Activated CD4-positive, alpha-beta T cell treated with anti-CD3 and anti-CD28 coated beads for 36 hours (primary cell): ENCODE results near the gene SSBP2. TPM values are rescaled to one million over a fixed set of nuclear protein-coding genes. Genes with fewer than 3 reads are reported as not detected.
"Not testable (repeated sequence)": the region's sequence is repeated elsewhere in the genome, so short reads cannot be mapped to it uniquely, and the experiment has no call there.

Experiments
- ATAC-seq: fragments of 200-7000 bp; cut with Tn5 transposase; one replicate; pipeline ENCODE4 v1.10.0; 2021; ENCODE audit warnings: mild to moderate bottlenecking, moderate library complexity
- CTCF ChIA-PET: fragments of 350-600 bp; sonication (Branson Sonifier 250); formaldehyde crosslinking; loops from one replicate; lab custom pipeline; 2021; ENCODE audit warnings: antibody characterized with exemption; lab: Charles Lee
- POLR2A ChIA-PET: fragments of 350-600 bp; sonication (Branson Sonifier 250); formaldehyde crosslinking; loops from one replicate; lab custom pipeline; 2021; ENCODE audit warnings: antibody characterized with exemption, inconsistent platforms; lab: Charles Lee
- DNase-seq: peaks from one replicate; pipeline ENCODE4 v3.0.0-alpha.2; 2020
- H3K27ac Mint-ChIP-seq: one replicate; pipeline ENCODE4 v1.8.0; 2021; ENCODE audit warnings: mixed read lengths
- H3K27me3 Mint-ChIP-seq: one replicate; pipeline ENCODE4 v1.8.0; 2021; ENCODE audit warnings: mixed read lengths
- H3K36me3 Mint-ChIP-seq: one replicate; pipeline ENCODE4 v1.8.0; 2021; ENCODE audit warnings: low read depth, mixed read lengths
- H3K4me1 Mint-ChIP-seq: one replicate; pipeline ENCODE4 v1.8.0; 2021; ENCODE audit warnings: mixed read lengths
- H3K4me3 Mint-ChIP-seq: one replicate; pipeline ENCODE4 v1.8.0; 2021; ENCODE audit warnings: mild to moderate bottlenecking, moderate library complexity, mixed read lengths
- H3K9me3 Mint-ChIP-seq: one replicate; pipeline ENCODE4 v1.8.0; 2021; ENCODE audit warnings: low read depth, mixed read lengths
- intact Hi-C, 2 experiments: fragments of 100-400 bp; cut with DNase I in 1 of 2; cut with micrococcal nuclease in 1 of 2; formaldehyde crosslinking; loops; one replicate each; pipeline versions ENCODE4 v1.14.2 to v1.15.1; 2022 to 2024; cut with DNase I, micrococcal nuclease
- total RNA-seq, 2 experiments: library from RNA; stranded (reverse); gene quantifications; one replicate each; pipeline ENCODE4 v1.2.3, GENCODE V29; 2021

The SSBP2 gene
- total RNA-seq, 2 experiments from 2014 or later: 16.9 to 21.4 TPM

GRCh38 chr5:81632679-81633078 is 118.2 kb downstream of the SSBP2 start:
- CTCF ChIA-PET: no interaction called here
- Mint-ChIP-seq H3K36me3 (peaks cover 20% of the 10 kb centered on the region), H3K9me3 (no peaks in the 10 kb centered on the region), H3K27me3 (no peaks in the 10 kb centered on the region), H3K27ac (no peak overlapping the region), H3K4me3 (no peak overlapping the region), H3K4me1 (peaks cover 16% of the 10 kb centered on the region)
- peak; percentile 54 for ATAC-seq
- POLR2A ChIA-PET: interaction anchor here (0.5 kb wide), 1 partner anchor 72 kb away, joined by 4 read pairs; no protein-coding TSS in a partner anchor
- DNase-seq: no peak
- intact Hi-C loops: no loop called here

DNA sequence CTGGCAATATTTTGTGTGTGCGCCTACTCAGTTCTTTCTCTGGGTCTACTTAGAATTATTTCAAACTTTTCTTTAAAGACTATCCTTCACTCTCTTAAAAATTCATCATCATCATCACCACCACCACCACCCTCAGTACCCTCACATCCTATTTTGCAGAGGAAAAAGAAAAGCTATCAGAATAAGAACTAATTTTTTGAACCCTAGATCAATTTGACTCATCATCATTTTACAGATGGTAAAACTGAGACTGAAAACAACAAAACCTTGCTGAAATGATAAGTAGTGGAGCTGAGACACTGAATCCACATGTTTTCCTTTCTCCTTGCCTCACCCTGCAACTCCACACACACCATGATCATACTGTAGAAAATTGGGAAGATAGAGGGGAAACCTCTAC is 119.3 kb downstream of the SSBP2 start:
- no peak overlapping the region for H3K27ac Mint-ChIP-seq
- ChIA-PET POLR2A (no interaction called here), CTCF (no interaction called here)
- peaks cover 18% of the 10 kb centered on the region for H3K36me3 Mint-ChIP-seq
- DNase-seq: no peak
- H3K9me3 Mint-ChIP-seq: no peaks in the 10 kb centered on the region
- H3K4me1 Mint-ChIP-seq: peaks cover 16% of the 10 kb centered on the region
- no peak overlapping the region for H3K4me3 Mint-ChIP-seq
- peak; percentile 27 for ATAC-seq
- H3K27me3 Mint-ChIP-seq: no peaks in the 10 kb centered on the region
- intact Hi-C loops: no loop called here

- POLR2A ChIA-PET: interaction anchor here (0.7 kb wide), 1 partner anchor 647 kb away, joined by 3 read pairs; no protein-coding TSS in a partner anchor
- Mint-ChIP-seq H3K4me3 (no peak overlapping the region), H3K36me3 (peaks cover 18% of the 10 kb centered on the region), H3K9me3 (no peaks in the 10 kb centered on the region), H3K27ac (no peak overlapping the region), H3K27me3 (no peaks in the 10 kb centered on the region), H3K4me1 (peaks cover 16% of the 10 kb centered on the region)
- intact Hi-C loops: no loop called here
- ATAC-seq: peak; percentile 34
- DNase-seq: peak; percentile 52
- CTCF ChIA-PET: no interaction called here
Measured at GRCh38 chr5:81631124-81631523, 119.8 kb downstream of the SSBP2 start.

GRCh38 chr5:81630684-81631083 is 120.2 kb downstream of the SSBP2 start:
- peaks cover 15% of the 10 kb centered on the region for H3K36me3 Mint-ChIP-seq
- intact Hi-C loops: no loop called here
- H3K27ac Mint-ChIP-seq: no peak overlapping the region
- no peak overlapping the region for H3K4me3 Mint-ChIP-seq
- H3K27me3 Mint-ChIP-seq: no peaks in the 10 kb centered on the region
- no peaks in the 10 kb centered on the region for H3K9me3 Mint-ChIP-seq
- peaks cover 16% of the 10 kb centered on the region for H3K4me1 Mint-ChIP-seq
- ATAC-seq: no peak
- ChIA-PET CTCF (interaction anchor here (0.7 kb wide), 1 partner anchor 9 kb away, joined by 5 read pairs; no protein-coding TSS in a partner anchor), POLR2A (interaction anchor here (0.7 kb wide), 1 partner anchor 647 kb away, joined by 3 read pairs; no protein-coding TSS in a partner anchor)
- no peak for DNase-seq

DNA sequence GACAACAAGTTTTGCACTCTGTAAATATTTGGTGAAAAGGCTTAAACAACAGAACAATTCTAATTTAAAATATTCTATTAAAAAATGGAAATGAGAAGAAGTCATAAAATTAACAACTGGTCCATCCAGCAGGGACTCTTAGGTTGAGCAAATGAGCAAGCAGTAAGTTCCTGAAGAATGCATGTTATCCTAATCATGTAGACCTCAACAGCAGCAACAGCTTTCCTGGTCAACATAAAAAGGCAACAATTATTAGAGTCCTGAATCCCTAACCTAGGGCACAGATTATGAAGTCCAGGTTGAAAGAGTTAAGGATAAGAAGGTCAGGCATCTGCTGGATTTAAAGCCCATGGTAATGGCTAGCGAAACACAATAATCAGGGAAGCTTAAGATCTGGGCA is 120.9 kb downstream of the SSBP2 start:
- peaks cover 16% of the 10 kb centered on the region for H3K4me1 Mint-ChIP-seq
- no peaks in the 10 kb centered on the region for H3K9me3 Mint-ChIP-seq
- intact Hi-C loops: no loop called here
- ATAC-seq (no peak), DNase-seq (no peak)
- no peaks in the 10 kb centered on the region for H3K27me3 Mint-ChIP-seq
- ChIA-PET POLR2A (no interaction called here), CTCF (interaction anchor here (0.7 kb wide), 1 partner anchor 8 kb away, joined by 5 read pairs; no protein-coding TSS in a partner anchor)
- no peak overlapping the region for H3K27ac Mint-ChIP-seq
- no peak overlapping the region for H3K4me3 Mint-ChIP-seq
- peaks cover 16% of the 10 kb centered on the region for H3K36me3 Mint-ChIP-seq

GRCh38 chr5:81628061-81628460 is 122.8 kb downstream of the SSBP2 start:
- peak; percentile 35 for DNase-seq
- Mint-ChIP-seq H3K36me3 (peaks cover 18% of the 10 kb centered on the region), H3K4me1 (peaks cover 16% of the 10 kb centered on the region)
- H3K27me3 Mint-ChIP-seq, intact Hi-C loops, H3K9me3 Mint-ChIP-seq, H3K4me3 Mint-ChIP-seq, H3K27ac Mint-ChIP-seq: not testable (repeated sequence)
- CTCF ChIA-PET: interaction anchor here (0.7 to 0.9 kb wide), 4 partner anchors 9 to 635 kb away, joined by 3 to 5 read pairs (median 4); no protein-coding TSS in a partner anchor
- POLR2A ChIA-PET: interaction anchor here (0.6 kb wide), 1 partner anchor 26 kb away, joined by 6 read pairs; no protein-coding TSS in a partner anchor
- ATAC-seq: peak; percentile 63

GRCh38 chr5:81626524-81626923 is 124.4 kb downstream of the SSBP2 start:
- ChIA-PET POLR2A (no interaction called here), CTCF (interaction anchor here (0.6 to 1.1 kb wide), 2 partner anchors 39 to 118 kb away, joined by 3 read pairs; no protein-coding TSS in a partner anchor)
- Mint-ChIP-seq H3K27me3 (no peaks in the 10 kb centered on the region), H3K4me3 (no peak overlapping the region), H3K4me1 (peaks cover 16% of the 10 kb centered on the region), H3K27ac (no peak overlapping the region), H3K36me3 (peaks cover 20% of the 10 kb centered on the region), H3K9me3 (peaks cover 2% of the 10 kb centered on the region)
- ATAC-seq (no peak), DNase-seq (no peak)
- intact Hi-C loops: no loop called here

DNA sequence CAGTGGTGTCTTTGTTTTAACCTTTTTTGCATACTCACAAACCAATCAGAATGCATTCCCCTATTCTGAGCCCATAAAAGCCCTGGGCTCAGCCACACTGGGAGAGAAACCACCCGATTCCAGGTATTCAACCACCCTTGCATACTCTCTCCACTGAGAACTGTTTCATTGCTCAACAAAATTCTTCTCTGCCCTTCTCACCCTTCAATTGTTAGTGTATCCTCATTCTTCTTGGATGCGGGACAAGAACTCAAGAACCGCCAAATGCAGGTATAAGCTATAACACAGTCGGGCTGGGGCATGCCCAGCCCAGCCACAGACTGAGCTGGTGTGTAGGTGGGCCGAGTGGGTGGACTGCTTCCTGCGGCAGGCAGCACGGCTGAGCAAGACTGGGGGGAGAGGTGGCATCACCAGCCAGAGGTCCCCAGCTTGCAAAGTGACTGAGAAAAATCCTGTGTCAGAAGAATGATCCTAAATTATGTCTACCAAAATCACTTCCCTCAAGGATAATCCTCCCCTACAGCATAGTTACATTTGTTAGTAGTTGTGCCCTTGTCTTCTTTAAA is 141.0 kb downstream of the SSBP2 start:
- Mint-ChIP-seq H3K4me3 (no peak overlapping the region), H3K36me3 (peaks cover 29% of the 10 kb centered on the region), H3K4me1 (peaks cover 5% of the 10 kb centered on the region), H3K9me3 (peaks cover 15% of the 10 kb centered on the region), H3K27ac (no peak overlapping the region), H3K27me3 (no peaks in the 10 kb centered on the region)
- DNase-seq (no peak), ATAC-seq (no peak)
- intact Hi-C loops: no loop called here
- ChIA-PET POLR2A (no interaction called here), CTCF (no interaction called here)

DNA sequence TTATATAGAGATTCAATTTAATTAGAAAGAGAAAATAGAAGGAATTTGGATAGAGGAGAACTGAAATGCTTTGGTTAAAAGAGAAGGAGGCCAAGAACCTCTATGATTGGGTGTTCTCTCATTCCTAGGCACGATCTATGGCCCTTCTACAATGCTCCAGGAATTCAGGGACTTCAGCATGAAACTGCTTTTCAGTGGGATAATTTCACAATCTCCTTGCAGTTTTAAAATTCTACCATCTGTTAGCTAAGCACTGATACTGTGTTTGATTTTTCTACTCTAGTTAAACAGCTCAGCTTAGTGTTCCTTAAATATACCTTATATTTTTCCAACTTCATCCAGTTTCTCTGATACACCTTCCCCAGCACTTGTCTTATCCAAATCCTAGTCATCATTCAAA is 141.9 kb downstream of the SSBP2 start:
- no peak overlapping the region for H3K27ac Mint-ChIP-seq
- ChIA-PET CTCF (interaction anchor here (0.7 kb wide), 1 partner anchor 66 kb away, joined by 3 read pairs; no protein-coding TSS in a partner anchor), POLR2A (no interaction called here)
- H3K4me1 Mint-ChIP-seq: peaks cover 10% of the 10 kb centered on the region
- peaks cover 12% of the 10 kb centered on the region for H3K9me3 Mint-ChIP-seq
- no peaks in the 10 kb centered on the region for H3K27me3 Mint-ChIP-seq
- DNase-seq (no peak), ATAC-seq (no peak)
- intact Hi-C loops: no loop called here
- H3K4me3 Mint-ChIP-seq: no peak overlapping the region
- peaks cover 24% of the 10 kb centered on the region for H3K36me3 Mint-ChIP-seq

DNA sequence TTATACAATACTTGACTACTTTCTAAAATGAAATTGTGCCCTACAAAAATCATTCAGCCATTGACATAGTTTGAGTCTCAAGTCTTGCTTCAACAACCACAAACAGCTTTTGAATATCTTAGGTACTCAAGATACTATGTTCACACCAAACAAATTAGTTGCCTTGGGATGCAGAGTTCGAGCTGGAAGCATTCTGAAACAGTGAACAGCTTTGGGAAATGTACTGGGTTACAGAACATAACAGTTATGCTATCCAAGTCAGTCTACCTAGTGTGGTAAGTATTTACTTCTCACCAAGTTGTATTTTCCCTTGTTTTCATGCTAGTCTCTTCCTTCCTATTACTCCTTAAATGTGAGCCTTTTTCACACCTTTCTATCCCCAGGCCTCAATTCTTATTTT is 143.2 kb downstream of the SSBP2 start:
- no peak overlapping the region for H3K4me3 Mint-ChIP-seq
- no peaks in the 10 kb centered on the region for H3K27me3 Mint-ChIP-seq
- no peak overlapping the region for H3K27ac Mint-ChIP-seq
- no peak for ATAC-seq
- H3K36me3 Mint-ChIP-seq: peaks cover 17% of the 10 kb centered on the region
- ChIA-PET CTCF (no interaction called here), POLR2A (interaction anchor here (0.7 kb wide), 1 partner anchor 393 kb away, joined by 4 read pairs; no protein-coding TSS in a partner anchor)
- peaks cover 12% of the 10 kb centered on the region for H3K9me3 Mint-ChIP-seq
- intact Hi-C loops: no loop called here
- DNase-seq: no peak
- H3K4me1 Mint-ChIP-seq: peaks cover 10% of the 10 kb centered on the region

DNA sequence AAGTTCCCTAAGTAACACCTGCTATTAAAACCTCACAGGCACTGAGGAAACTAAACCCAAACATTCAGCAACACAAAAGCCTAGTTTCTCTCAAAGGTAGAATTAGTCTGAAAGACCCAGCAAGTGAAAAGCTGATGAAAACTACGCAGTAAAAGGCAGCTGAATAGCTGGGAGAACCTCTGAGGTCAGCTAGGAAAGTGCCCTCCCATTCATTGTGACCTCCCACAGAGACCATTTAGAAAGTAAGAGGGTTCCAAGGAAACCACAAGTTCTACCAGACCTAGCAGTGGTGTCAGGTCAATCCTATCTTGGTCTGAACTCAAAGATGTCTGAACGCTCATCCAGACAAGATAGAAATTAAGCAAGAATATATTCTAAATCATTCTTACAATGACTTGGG is 144.7 kb downstream of the SSBP2 start:
- ATAC-seq (no peak), DNase-seq (no peak)
- Mint-ChIP-seq H3K4me3 (no peak overlapping the region), H3K4me1 (peaks cover 10% of the 10 kb centered on the region), H3K36me3 (peaks cover 16% of the 10 kb centered on the region), H3K27ac (no peak overlapping the region), H3K9me3 (peaks cover 10% of the 10 kb centered on the region), H3K27me3 (no peaks in the 10 kb centered on the region)
- ChIA-PET CTCF (no interaction called here), POLR2A (no interaction called here)
- intact Hi-C loops: no loop called here

- Mint-ChIP-seq H3K9me3 (peaks cover 7% of the 10 kb centered on the region), H3K27ac (no peak overlapping the region), H3K27me3 (no peaks in the 10 kb centered on the region), H3K4me3 (no peak overlapping the region), H3K4me1 (peaks cover 10% of the 10 kb centered on the region), H3K36me3 (peaks cover 14% of the 10 kb centered on the region)
- ChIA-PET POLR2A (no interaction called here), CTCF (no interaction called here)
- intact Hi-C loops: no loop called here
- DNase-seq (no peak), ATAC-seq (no peak)
Measured at GRCh38 chr5:81605299-81605698, 145.6 kb downstream of the SSBP2 start.
